A549 (cell line): ENCODE measurements around the gene WDFY2. TPM values are rescaled to one million over a fixed set of nuclear protein-coding genes. Genes with fewer than 3 reads are reported as not detected.

Experiments
- ATAC-seq, 2 experiments: fragments of 200-7000 bp in 1 of 2; fragments of >200 bp in 1 of 2; cut with Nextera tagmentation in 1 of 2; cut with Tn5 transposase in 1 of 2; 3 replicates each; pipeline versions ENCODE4 v1.8.0 to v1.9.1; 2018 to 2020; ENCODE audit warnings: mild to moderate bottlenecking in 1 of 2, moderate library complexity in 1 of 2
- CTCF ChIA-PET: fragments of 300-600 bp; sonication (Branson Sonifier 250); formaldehyde crosslinking; extraction: SDS; loops from one replicate; lab custom pipeline; 2021; ENCODE audit warnings: antibody characterized with exemption, inconsistent platforms; lab: Yijun Ruan, JAX
- POLR2A ChIA-PET: fragments of 350-600 bp; formaldehyde crosslinking; extraction: SDS; loops from one replicate; lab custom pipeline; 2021; ENCODE audit warnings: antibody characterized with exemption, inconsistent platforms; lab: Yijun Ruan, JAX
- DNase-seq, 2 experiments: peaks; one replicate each; pipeline versions ENCODE4 v3.0.0 to v3.0.0-alpha.2; 2011 to 2016; ENCODE audit warnings: low read depth in 1 of 2, low spot score in 1 of 2
- FAIRE-seq: peaks from 2 replicates; lab custom pipeline; 2011; peaks lifted over from hg19 to GRCh38; lab: Jason Lieb, UNC
- H3K27ac ChIP-seq, 2 experiments: fragments of >200 bp; sonication (Bioruptor Twin); formaldehyde crosslinking; 3 replicates each; pipeline ENCODE4 v1.5.1; 2016 to 2017
- H3K4me1 ChIP-seq: fragments of >200 bp; sonication (Bioruptor Twin); formaldehyde crosslinking; 3 replicates; pipeline ENCODE4 v1.6.1; 2016
- H3K4me2 ChIP-seq: fragments of >200 bp; sonication (Bioruptor Twin); formaldehyde crosslinking; 3 replicates; pipeline ENCODE4 v1.6.1; 2016
- H3K4me3 ChIP-seq: fragments of >200 bp; sonication (Bioruptor Twin); formaldehyde crosslinking; 3 replicates; pipeline ENCODE4 v1.5.1; 2016
- H3K9me3 ChIP-seq: fragments of >200 bp; sonication (Bioruptor Twin); formaldehyde crosslinking; 3 replicates; pipeline ENCODE4 v1.6.1; 2016
- CBX2 ChIP-seq: fragments of 200-600 bp; sonication (generic); IDR thresholded peaks from 2 replicates; pipeline ENCODE4 v1.6.1; 2016; ENCODE audit warnings: low read depth, mild to moderate bottlenecking, borderline replicate concordance
- CEBPB ChIP-seq, 2 experiments: fragments of >200 bp in 1 of 2; sonication (Bioruptor Twin) in 1 of 2; formaldehyde crosslinking in 1 of 2; IDR thresholded peaks; 2 replicates each; pipeline ENCODE4 v1.6.1; 2012 to 2016
- ESRRA ChIP-seq: fragments of 150-350 bp; IDR thresholded peaks from 2 replicates; pipeline ENCODE4 v1.6.1; 2014; ENCODE audit warnings: mild to moderate bottlenecking, low read length, borderline replicate concordance
- FOSB ChIP-seq: fragments of 250-450 bp; sonication (Bioruptor Pico); IDR thresholded peaks from 2 replicates; pipeline ENCODE4 v1.5.0; 2020; ENCODE audit warnings: mild to moderate bottlenecking, moderate library complexity
- FOXS1 ChIP-seq: fragments of 250-450 bp; sonication (Bioruptor Pico); IDR thresholded peaks from 2 replicates; pipeline ENCODE4 v1.5.0; 2020; ENCODE audit warnings: mild to moderate bottlenecking, moderate library complexity
- GATA3 ChIP-seq: IDR thresholded peaks from 2 replicates; pipeline ENCODE4 v1.6.1; 2012; ENCODE audit warnings: borderline replicate concordance
- HES2 ChIP-seq: fragments of >200 bp; sonication (Bioruptor Twin); formaldehyde crosslinking; IDR thresholded peaks from 2 replicates; pipeline ENCODE4 v1.6.1; 2016
- HEYL ChIP-seq: fragments of 250-450 bp; sonication (Bioruptor Pico); IDR thresholded peaks from 2 replicates; pipeline ENCODE4 v1.8.0; 2021; ENCODE audit warnings: mild to moderate bottlenecking, moderate library complexity
- HOXA7 ChIP-seq: fragments of 250-450 bp; sonication (Bioruptor Pico); IDR thresholded peaks from 2 replicates; pipeline ENCODE4 v1.5.0; 2020; ENCODE audit warnings: mild to moderate bottlenecking, moderate library complexity
- HOXB13 ChIP-seq: fragments of 250-450 bp; sonication (Bioruptor Pico); IDR thresholded peaks from 2 replicates; pipeline ENCODE4 v1.5.0; 2020; ENCODE audit warnings: low read depth, mild to moderate bottlenecking, moderate library complexity
- HOXB5 ChIP-seq: fragments of 250-450 bp; sonication (Bioruptor Pico); IDR thresholded peaks from 2 replicates; pipeline ENCODE4 v1.5.0; 2020; ENCODE audit warnings: mild to moderate bottlenecking, moderate library complexity
- KDM1A ChIP-seq: fragments of 200-600 bp; sonication (generic); IDR thresholded peaks from 2 replicates; pipeline ENCODE4 v1.6.1; 2016; ENCODE audit warnings: low read depth, mild to moderate bottlenecking
- KDM5A ChIP-seq: fragments of 200-600 bp; sonication (generic); IDR thresholded peaks from 2 replicates; pipeline ENCODE4 v1.6.1; 2016; ENCODE audit warnings: antibody characterized with exemption, mild to moderate bottlenecking
- NPAS2 ChIP-seq: fragments of 250-450 bp; sonication (Bioruptor Pico); IDR thresholded peaks from 2 replicates; pipeline ENCODE4 v1.8.0; 2022; ENCODE audit warnings: mild to moderate bottlenecking, moderate library complexity, borderline replicate concordance
- NR3C1 ChIP-seq: fragments of >200 bp; sonication (Bioruptor Twin); formaldehyde crosslinking; IDR thresholded peaks from 3 replicates; pipeline ENCODE4 v1.6.1; 2017
- PHF8 ChIP-seq: fragments of 200-600 bp; sonication (generic); IDR thresholded peaks from 2 replicates; pipeline ENCODE4 v1.6.1; 2016; ENCODE audit warnings: low read depth, mild to moderate bottlenecking, antibody characterized with exemption, moderate library complexity, borderline replicate concordance
- POLR2A ChIP-seq: IDR thresholded peaks from 2 replicates; pipeline ENCODE4 v1.6.1; 2012; ENCODE audit warnings: mild to moderate bottlenecking, low read length
- REST ChIP-seq: fragments of 200-600 bp; sonication (generic); IDR thresholded peaks from 2 replicates; pipeline ENCODE4 v1.6.1; 2016; ENCODE audit warnings: antibody characterized with exemption, mild to moderate bottlenecking, moderate library complexity
- RFX5 ChIP-seq: fragments of 450-650 bp; IDR thresholded peaks from 2 replicates; pipeline ENCODE4 v1.7.1; 2014; ENCODE audit warnings: antibody characterized with exemption, mild to moderate bottlenecking, moderate library complexity
- SMC3 ChIP-seq: fragments of >200 bp; sonication (Bioruptor Twin); formaldehyde crosslinking; IDR thresholded peaks from 3 replicates; pipeline ENCODE4 v1.6.1; 2018; ENCODE audit warnings: inconsistent platforms
- TFCP2L1 ChIP-seq: fragments of 250-450 bp; sonication (Bioruptor Pico); IDR thresholded peaks from 2 replicates; pipeline ENCODE4 v1.5.0; 2021; ENCODE audit warnings: mild to moderate bottlenecking
- ZC3H11A ChIP-seq: fragments of 450-650 bp; IDR thresholded peaks from 2 replicates; pipeline ENCODE4 v1.6.1; 2014; ENCODE audit warnings: antibody characterized with exemption, mild to moderate bottlenecking
- ZFP36 ChIP-seq: fragments of 450-650 bp; IDR thresholded peaks from 2 replicates; pipeline ENCODE4 v1.6.1; 2014; ENCODE audit warnings: borderline replicate concordance; ENCODE audit not compliant: partially characterized antibody
- ZSCAN20 ChIP-seq: fragments of 250-450 bp; sonication (Bioruptor Pico); IDR thresholded peaks from 2 replicates; pipeline ENCODE4 v1.8.0; 2022; ENCODE audit warnings: mild to moderate bottlenecking, moderate library complexity
- WGBS: methylation state at CpG from one replicate; pipeline ENCODE4 v1.1.6; 2017; ENCODE audit errors: missing lambda C conversion rate; 5-methylcytosine and 5-hydroxymethylcytosine counted together
- polyA plus RNA-seq, 4 experiments: library from polyadenylated mRNA; depleted of rRNA in 3 of 4; stranded (reverse); fragments of >200 nt; fragmentation: RNase III in 1 of 4; extraction: RNeasy Plus Mini Kit Qiagen cat#74134 plus additional on column Dnase treatment in 1 of 4; gene quantifications; 2 replicates in 3 of 4; 3 replicates in 1 of 4; pipeline ENCODE4 v1.2.3, GENCODE V29; 2011 to 2017
- TF ChIP-seq, protein P1 (sequence below): fragments of 450-650 bp; IDR thresholded peaks from 2 replicates; pipeline ENCODE4 v1.6.1; 2014; ENCODE audit warnings: antibody characterized with exemption
- TF ChIP-seq, protein P2 (sequence below): IDR thresholded peaks from 2 replicates; pipeline ENCODE4 v1.6.1; 2012
- TF ChIP-seq, protein P3 (sequence below): fragments of 250-450 bp; sonication (Bioruptor Pico); IDR thresholded peaks from 2 replicates; pipeline ENCODE4 v1.5.0; 2021; ENCODE audit warnings: mild to moderate bottlenecking, moderate library complexity, borderline replicate concordance

The WDFY2 gene
- polyA plus RNA-seq, 2 of the 4 experiments (the other 2 are of a cell fraction) = 5.2 to 8.5 TPM

DNA sequence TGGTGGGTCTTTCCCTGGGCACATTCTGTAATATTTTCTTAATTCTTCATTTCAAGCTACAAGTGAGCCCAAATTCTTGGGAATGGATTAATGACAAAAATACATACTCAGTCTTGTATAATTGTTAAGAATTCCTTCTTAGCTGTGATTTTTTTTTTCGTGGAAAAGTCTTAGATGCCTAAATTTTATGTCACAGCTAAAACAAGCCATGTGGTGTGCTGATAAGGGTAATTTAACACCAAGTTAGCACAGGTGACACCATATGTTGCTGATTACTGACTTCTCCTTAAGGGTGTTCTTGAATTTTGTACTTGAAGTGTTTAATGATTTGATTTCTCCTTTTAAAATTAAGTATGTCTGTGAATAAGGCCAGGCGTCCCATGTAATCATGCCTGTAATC, 29.3 kb downstream of the WDFY2 start (continued):
- TF ChIP-seq ESRRA = no peak
- no peak for TF ChIP-seq FOXS1 (CRISPR knock-in tag)
- no peak for TF ChIP-seq RFX5
- TF ChIP-seq ZFP36 = no peak
- no peak for TF ChIP-seq ZC3H11A

DNA sequence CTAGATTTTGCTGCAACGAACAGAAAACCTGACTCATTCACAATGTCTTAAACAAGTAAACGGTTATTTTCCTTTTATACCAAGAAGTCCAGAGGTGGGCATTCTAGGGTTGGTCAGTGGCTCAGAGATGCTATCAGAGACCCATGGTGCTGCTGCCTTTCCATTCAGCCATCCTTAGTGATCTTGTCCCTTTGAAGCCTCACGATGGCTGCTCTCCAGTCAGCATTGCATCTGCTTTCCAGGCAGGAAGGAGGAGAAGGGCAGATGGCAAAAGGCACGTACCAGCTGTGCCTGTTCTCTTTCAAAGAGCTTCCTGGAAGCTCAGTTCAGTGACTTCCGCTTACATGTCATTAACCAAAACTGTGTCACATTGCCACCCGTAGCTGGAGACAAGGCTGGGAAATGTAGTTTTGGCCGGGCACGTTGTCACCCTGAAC, 30.1 kb downstream of the WDFY2 start:
- ATAC-seq = no peak
- POLR2A ChIA-PET = no interaction called here
- Histone ChIP-seq H3K9me3 (no peaks in the 10 kb centered on the region), H3K4me1 (peaks cover 17% of the 10 kb centered on the region), H3K4me3 (no peak overlapping the region), H3K27ac (no peak overlapping the region)
- WGBS = 89% methylated on average over 8 of the region's 8 CpGs
- CTCF ChIA-PET = no interaction called here
- no peak for TF ChIP-seq FOXS1 (CRISPR knock-in tag)
- TF ChIP-seq ZSCAN20 (CRISPR knock-in tag) = no peak
- no peak for TF ChIP-seq FOSB (CRISPR knock-in tag)
- TF ChIP-seq HOXA7 (CRISPR knock-in tag) = no peak
- no peak for TF ChIP-seq PHF8
- no peak for TF ChIP-seq POLR2A
- no peak for TF ChIP-seq SMC3
- TF ChIP-seq, all 56 proteins: peak for 0
- FAIRE-seq (no peak), DNase-seq (no peak)
- H3K4me2 ChIP-seq = no peak overlapping the region

DNA sequence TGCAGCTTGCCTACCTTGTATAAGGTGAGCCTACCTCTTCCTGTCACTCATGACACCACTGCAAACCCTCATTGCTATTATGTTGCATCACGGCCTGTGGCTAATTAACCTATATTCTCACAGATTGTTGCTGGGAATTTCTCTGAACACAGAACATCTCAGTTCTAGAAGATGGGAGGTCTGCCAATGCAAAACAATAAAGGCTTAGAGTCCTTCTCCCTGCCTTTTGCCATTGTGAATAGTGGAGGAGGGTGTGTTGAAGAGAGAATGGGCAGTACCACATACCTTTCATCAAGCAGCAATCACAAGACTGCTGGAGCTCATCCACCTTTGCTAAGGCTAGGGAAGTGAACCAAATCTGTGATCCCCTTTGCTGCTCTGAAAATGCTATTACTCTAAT, 34.4 kb downstream of the WDFY2 start:
- WGBS = 78% methylated on average over 1 of the region's 1 CpG
- Histone ChIP-seq H3K4me2 (peak overlapping the region; percentile 35; the same call in 2 of the 3 replicates), H3K9me3 (no peaks in the 10 kb centered on the region), H3K4me1 (peaks cover 30% of the 10 kb centered on the region), H3K27ac (no peak overlapping the region), H3K4me3 (no peak overlapping the region)
- TF ChIP-seq, protein P1, sequence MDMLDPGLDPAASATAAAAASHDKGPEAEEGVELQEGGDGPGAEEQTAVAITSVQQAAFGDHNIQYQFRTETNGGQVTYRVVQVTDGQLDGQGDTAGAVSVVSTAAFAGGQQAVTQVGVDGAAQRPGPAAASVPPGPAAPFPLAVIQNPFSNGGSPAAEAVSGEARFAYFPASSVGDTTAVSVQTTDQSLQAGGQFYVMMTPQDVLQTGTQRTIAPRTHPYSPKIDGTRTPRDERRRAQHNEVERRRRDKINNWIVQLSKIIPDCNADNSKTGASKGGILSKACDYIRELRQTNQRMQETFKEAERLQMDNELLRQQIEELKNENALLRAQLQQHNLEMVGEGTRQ = no peak
- TF ChIP-seq, protein P2, sequence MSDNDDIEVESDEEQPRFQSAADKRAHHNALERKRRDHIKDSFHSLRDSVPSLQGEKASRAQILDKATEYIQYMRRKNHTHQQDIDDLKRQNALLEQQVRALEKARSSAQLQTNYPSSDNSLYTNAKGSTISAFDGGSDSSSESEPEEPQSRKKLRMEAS = no peak
- TF ChIP-seq REST = no peak
- no peak for TF ChIP-seq POLR2A
- TF ChIP-seq KDM1A = no peak
- no peak for TF ChIP-seq NPAS2 (CRISPR knock-in tag)
- TF ChIP-seq PHF8 = no peak
- TF ChIP-seq FOXS1 (CRISPR knock-in tag) = no peak
- no peak for TF ChIP-seq HEYL (CRISPR knock-in tag)
- TF ChIP-seq TFCP2L1 (CRISPR knock-in tag) = no peak
- TF ChIP-seq, protein P3, sequence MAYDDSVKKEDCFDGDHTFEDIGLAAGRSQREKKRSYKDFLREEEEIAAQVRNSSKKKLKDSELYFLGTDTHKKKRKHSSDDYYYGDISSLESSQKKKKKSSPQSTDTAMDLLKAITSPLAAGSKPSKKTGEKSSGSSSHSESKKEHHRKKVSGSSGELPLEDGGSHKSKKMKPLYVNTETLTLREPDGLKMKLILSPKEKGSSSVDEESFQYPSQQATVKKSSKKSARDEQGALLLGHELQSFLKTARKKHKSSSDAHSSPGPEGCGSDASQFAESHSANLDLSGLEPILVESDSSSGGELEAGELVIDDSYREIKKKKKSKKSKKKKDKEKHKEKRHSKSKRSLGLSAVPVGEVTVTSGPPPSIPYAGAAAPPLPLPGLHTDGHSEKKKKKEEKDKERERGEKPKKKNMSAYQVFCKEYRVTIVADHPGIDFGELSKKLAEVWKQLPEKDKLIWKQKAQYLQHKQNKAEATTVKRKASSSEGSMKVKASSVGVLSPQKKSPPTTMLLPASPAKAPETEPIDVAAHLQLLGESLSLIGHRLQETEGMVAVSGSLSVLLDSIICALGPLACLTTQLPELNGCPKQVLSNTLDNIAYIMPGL (CRISPR knock-in tag) = no peak
- no peak for TF ChIP-seq NR3C1
- no peak for TF ChIP-seq KDM5A
- no peak for TF ChIP-seq CBX2
- no peak for TF ChIP-seq GATA3
- TF ChIP-seq HES2 = no peak
- no peak for TF ChIP-seq FOSB (CRISPR knock-in tag)
- TF ChIP-seq HOXB13 (CRISPR knock-in tag) = no peak
- TF ChIP-seq HOXB5 (CRISPR knock-in tag) = no peak
- no peak for TF ChIP-seq CEBPB (IDR thresholded peaks at IDR 0.05)
- FAIRE-seq = no peak
- no peak for DNase-seq
- ChIA-PET CTCF (interaction anchor here (0.7 kb wide), 1 partner anchor 16 kb away, joined by 3 read pairs; no protein-coding TSS in a partner anchor), POLR2A (no interaction called here)
- ATAC-seq = no peak
